ENCODE results near the gene STPG3.

Gene STPG3

GRCh38 chr9:137251490-137252268 is 593 bp downstream of the STPG3 start:
- ChIA-PET CTCF (interaction anchor here (1.1 to 2.7 kb wide), 2 partner anchors 14 to 15 kb away, joined by 3 to 15 read pairs; no protein-coding TSS in a partner anchor), POLR2A (interaction anchor here (6.8 kb wide), 1 partner anchor 9 kb away, joined by 164 read pairs; the partner anchor contains the start of gene TUBB4B)
- H3K4me3 ChIP-seq (ENCODE audit: low read depth, low read length): no peak overlapping the region
- DNase-seq (ENCODE audit: low read depth, low spot score): no peak
- TF ChIP-seq CTCF (IDR thresholded peaks at IDR 0.05; ENCODE audit: insufficient read depth, low read length, missing control alignments): no peak

GRCh38 chr9:137252555-137253506 is 1.7 kb downstream of the STPG3 start:
- DNase-seq (ENCODE audit: low read depth, low spot score): no peak
- H3K4me3 ChIP-seq (ENCODE audit: low read depth, low read length): no peak overlapping the region
- CTCF ChIA-PET: interaction anchor here (1.1 to 4.5 kb wide), 2 partner anchors 15 to 16 kb away, joined by 3 to 24 read pairs; no protein-coding TSS in a partner anchor
- no peak for TF ChIP-seq CTCF (IDR thresholded peaks at IDR 0.05; ENCODE audit: insufficient read depth, low read length, missing control alignments)
- POLR2A ChIA-PET: interaction anchor here (6.8 kb wide), 1 partner anchor 10 kb away, joined by 164 read pairs; the partner anchor contains the start of gene TUBB4B

- POLR2A ChIA-PET: interaction anchor here (6.8 kb wide), 1 partner anchor 11 kb away, joined by 164 read pairs; the partner anchor contains the start of gene TUBB4B
Measured at GRCh38 chr9:137253717-137254623, 2.9 kb downstream of the STPG3 start.

GRCh38 chr9:137254624-137255447 is 3.8 kb downstream of the STPG3 start, which contains the start of gene NELFB:
NELFB (plus strand) TSS chr9:137255327.
- POLR2A ChIA-PET: interaction anchor here (6.8 kb wide), 1 partner anchor 12 kb away, joined by 164 read pairs; the partner anchor contains the start of gene TUBB4B
- TF ChIP-seq CTCF (IDR thresholded peaks at IDR 0.05; ENCODE audit: insufficient read depth, low read length, missing control alignments): no peak
- H3K4me3 ChIP-seq (ENCODE audit: low read depth, low read length): peak within 1 kb of the TSS; percentile 88
- DNase-seq (ENCODE audit: low read depth, low spot score): no peak
- CTCF ChIA-PET: interaction anchor here (1.4 to 4.5 kb wide), 4 partner anchors 9 to 27 kb away, joined by 4 to 24 read pairs (median 6); no protein-coding TSS in a partner anchor

More at GRCh38 chr9:137253717-137254623, 2.9 kb downstream of the STPG3 start:
- peak overlapping the region; percentile 88 for H3K4me3 ChIP-seq (ENCODE audit: low read depth, low read length)
- DNase-seq (ENCODE audit: low read depth, low spot score): no peak
- no peak for TF ChIP-seq CTCF (IDR thresholded peaks at IDR 0.05; ENCODE audit: insufficient read depth, low read length, missing control alignments)
- CTCF ChIA-PET: interaction anchor here (1.4 to 4.5 kb wide), 4 partner anchors 9 to 26 kb away, joined by 4 to 24 read pairs (median 6); no protein-coding TSS in a partner anchor
